ENCODE measurements around the gene ATF4. TPM values are rescaled to one million over a fixed set of nuclear protein-coding genes. Genes with fewer than 3 reads are reported as not detected.

Gene ATF4, protein sequence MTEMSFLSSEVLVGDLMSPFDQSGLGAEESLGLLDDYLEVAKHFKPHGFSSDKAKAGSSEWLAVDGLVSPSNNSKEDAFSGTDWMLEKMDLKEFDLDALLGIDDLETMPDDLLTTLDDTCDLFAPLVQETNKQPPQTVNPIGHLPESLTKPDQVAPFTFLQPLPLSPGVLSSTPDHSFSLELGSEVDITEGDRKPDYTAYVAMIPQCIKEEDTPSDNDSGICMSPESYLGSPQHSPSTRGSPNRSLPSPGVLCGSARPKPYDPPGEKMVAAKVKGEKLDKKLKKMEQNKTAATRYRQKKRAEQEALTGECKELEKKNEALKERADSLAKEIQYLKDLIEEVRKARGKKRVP
- 327 TPM for total RNA-seq
- long read RNA-seq, transcript ATF4-202 (3 exons, 1,419 nt), result major isoform, 86 of 127 reads
- long read RNA-seq, transcript ATF4-201 (2 exons, 2,019 nt), result minor isoform, 27 of 127 reads
- long read RNA-seq, partial matches to known transcripts, result 0 of 127 reads
- long read RNA-seq, other reads (novel, unspliced or antisense), result 14 of 127 reads

DNA sequence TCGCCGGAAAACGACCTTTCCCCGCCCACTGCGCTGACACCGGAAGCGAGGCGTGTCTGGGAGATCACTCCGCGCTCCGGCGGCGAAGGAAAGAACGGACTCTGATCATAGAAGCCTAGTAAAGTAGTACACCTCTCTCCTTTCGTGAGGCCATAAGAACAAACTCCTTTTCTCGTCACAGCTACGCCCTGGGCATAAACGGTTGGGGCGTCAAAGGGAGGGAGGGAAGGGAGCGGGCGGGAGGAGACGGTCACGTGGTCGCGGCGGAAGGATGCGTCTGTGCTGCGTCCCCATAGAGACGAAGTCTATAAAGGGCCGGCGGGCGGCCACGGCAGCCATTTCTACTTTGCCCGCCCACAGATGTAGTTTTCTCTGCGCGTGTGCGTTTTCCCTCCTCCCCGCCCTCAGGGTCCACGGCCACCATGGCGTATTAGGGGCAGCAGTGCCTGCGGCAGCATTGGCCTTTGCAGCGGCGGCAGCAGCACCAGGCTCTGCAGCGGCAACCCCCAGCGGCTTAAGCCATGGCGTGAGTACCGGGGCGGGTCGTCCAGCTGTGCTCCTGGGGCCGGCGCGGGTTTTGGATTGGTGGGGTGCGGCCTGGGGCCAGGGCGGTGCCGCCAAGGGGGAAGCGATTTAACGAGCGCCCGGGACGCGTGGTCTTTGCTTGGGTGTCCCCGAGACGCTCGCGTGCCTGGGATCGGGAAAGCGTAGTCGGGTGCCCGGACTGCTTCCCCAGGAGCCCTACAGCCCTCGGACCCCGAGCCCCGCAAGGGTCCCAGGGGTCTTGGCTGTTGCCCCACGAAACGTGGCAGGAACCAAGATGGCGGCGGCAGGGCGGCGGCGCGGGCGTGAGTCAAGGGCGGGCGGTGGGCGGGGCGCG is at the start of gene ATF4:
Gene ATF4 (plus strand): TSS at position 337 of the 880 bp plus-strand sequence. CDS start 884 bp downstream, outside the sequence.
- peaks cover 54% of the 10 kb centered on the region for H3K4me1 ChIP-seq
- H3K4me3 ChIP-seq, result peak within 1 kb of the TSS; percentile 100
- no peaks in the 10 kb centered on the region for H3K27me3 ChIP-seq
- peak; percentile 95 for DNase-seq
- H3K9me3 ChIP-seq, result no peaks in the 10 kb centered on the region
- H3K27ac ChIP-seq, result peak within 1 kb of the TSS; percentile 100
- H3K36me3 ChIP-seq, result peaks cover 60% of the 10 kb centered on the region
- peak; percentile 74 for ATAC-seq
- intact Hi-C loops (cut with DNase I), result no loop called here
- TF ChIP-seq, protein P1, sequence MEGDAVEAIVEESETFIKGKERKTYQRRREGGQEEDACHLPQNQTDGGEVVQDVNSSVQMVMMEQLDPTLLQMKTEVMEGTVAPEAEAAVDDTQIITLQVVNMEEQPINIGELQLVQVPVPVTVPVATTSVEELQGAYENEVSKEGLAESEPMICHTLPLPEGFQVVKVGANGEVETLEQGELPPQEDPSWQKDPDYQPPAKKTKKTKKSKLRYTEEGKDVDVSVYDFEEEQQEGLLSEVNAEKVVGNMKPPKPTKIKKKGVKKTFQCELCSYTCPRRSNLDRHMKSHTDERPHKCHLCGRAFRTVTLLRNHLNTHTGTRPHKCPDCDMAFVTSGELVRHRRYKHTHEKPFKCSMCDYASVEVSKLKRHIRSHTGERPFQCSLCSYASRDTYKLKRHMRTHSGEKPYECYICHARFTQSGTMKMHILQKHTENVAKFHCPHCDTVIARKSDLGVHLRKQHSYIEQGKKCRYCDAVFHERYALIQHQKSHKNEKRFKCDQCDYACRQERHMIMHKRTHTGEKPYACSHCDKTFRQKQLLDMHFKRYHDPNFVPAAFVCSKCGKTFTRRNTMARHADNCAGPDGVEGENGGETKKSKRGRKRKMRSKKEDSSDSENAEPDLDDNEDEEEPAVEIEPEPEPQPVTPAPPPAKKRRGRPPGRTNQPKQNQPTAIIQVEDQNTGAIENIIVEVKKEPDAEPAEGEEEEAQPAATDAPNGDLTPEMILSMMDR (IDR thresholded peaks at IDR 0.05), result no peak

DNA sequence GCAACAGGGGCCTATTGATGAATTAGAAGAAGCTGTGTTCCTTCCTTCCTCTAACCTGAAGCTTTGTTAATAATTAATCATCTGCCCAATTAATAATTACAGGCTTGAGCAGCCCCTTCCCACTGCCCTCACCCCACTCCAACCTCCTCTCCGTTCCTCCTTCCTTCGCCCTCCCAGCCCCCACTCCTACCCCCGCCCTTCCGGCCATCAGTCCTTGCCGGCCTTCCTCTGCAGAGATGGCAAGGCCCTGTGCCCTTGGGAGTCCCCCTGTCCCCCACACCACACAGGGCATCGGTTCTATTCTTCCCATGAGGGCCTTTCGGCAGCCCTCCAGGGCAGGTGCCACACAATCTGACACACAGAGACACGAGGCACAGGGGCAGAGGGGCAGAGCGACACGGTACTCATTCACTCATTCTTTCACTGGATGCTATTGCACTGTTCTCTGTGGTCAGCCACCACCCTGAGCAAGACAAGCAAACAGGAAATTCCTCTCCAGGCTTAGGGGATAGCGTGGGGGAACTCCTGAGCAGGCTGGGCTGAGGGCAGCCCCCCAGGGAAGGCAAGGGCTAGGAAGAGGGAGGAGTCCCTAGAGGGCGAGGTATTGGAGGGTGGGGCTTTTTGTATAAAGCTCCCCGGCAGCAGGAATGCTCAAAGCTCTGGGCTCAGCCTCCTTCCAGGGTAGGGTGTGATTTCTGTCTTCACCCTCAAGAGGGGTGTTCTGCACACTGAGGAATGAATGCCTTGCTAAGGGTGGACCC is 48.8 kb upstream of the ATF4 start:
- TF ChIP-seq, protein P1 (IDR thresholded peaks at IDR 0.05), result no peak
- peak overlapping the region; percentile 9 for H3K4me3 ChIP-seq
- ATAC-seq, result peak; percentile 77
- H3K27ac ChIP-seq, result peak overlapping the region; percentile 77
- peaks cover 27% of the 10 kb centered on the region for H3K4me1 ChIP-seq
- H3K27me3 ChIP-seq, result no peaks in the 10 kb centered on the region
- DNase-seq, result peak; percentile 81
- no peaks in the 10 kb centered on the region for H3K9me3 ChIP-seq
- intact Hi-C loops (cut with DNase I), result no loop called here
- H3K36me3 ChIP-seq, result no peaks in the 10 kb centered on the region

DNA sequence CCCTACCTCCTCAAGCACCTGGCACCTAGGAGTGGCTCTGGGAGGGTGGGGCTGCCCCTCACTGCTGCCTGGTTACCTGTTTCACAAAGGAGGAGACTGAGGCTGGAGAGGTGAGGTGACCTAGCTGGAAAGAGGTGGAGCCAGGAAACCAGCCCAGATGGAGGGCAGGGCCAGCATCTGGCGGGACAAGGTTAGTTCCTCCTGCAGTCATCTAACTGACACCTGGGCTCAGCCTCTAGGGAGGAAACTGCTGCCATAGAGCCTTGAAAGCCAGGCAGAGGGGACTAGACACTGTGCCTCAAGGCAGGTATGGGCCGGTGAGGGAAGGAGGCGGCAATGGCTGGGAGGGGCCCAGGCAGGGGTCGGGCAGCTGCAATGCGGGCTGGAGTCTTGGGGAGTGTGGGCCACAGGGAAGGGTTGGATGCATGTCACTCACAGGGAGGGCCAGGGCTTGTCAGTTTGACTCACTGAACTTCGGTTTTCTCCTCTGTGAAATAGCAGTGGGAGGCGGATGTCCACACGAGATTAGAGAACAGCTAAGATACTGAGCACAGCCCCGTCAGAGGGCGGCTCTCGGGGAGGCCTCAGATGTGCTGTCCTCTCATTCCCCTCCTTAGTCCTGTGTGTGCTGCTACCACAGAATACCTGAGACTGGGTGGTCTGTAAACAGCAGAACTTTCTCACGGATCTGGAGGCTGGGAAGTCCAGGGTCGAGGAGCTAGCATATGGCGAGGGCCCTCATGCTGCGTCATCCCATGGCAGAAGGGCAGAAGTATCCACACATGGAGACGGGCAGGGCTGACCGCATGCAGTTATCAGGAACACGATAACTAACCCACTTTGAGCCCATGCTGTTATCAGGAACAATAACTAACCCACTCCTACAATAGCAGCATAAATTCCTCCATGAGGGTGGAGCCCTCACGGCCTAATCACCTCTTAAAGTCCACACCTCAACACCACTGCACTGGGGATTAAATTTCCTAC is 47.5 kb upstream of the ATF4 start:
- Histone ChIP-seq H3K4me1 (peaks cover 27% of the 10 kb centered on the region), H3K9me3 (no peaks in the 10 kb centered on the region), H3K36me3 (no peaks in the 10 kb centered on the region), H3K4me3 (peak overlapping the region; percentile 10), H3K27me3 (no peaks in the 10 kb centered on the region), H3K27ac (peak overlapping the region; percentile 77)
- ATAC-seq (peak; percentile 66), DNase-seq (peak; percentile 78)
- intact Hi-C loops (cut with DNase I), result no loop called here
- TF ChIP-seq, protein P1 (IDR thresholded peaks at IDR 0.05), result no peak

DNA sequence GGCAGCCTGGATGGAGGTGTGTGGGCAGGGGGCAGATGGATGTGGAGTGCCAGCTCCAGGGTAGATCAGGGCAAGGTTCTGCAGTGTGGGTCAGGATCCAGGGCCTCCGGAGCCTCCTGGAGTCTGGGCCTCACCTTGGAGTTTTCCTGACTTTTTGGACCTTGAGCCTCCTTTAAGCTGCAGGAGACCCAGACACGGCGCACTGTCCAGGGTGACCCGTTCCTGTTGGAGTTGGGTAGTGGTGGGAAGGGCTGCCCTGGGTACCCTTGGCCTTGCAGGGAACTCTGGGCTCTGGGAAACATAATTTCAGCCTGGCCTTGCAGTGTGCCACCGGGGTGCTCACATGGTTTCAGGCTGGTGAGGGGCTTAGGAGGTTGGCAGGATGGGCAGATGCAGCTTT is 46.5 kb upstream of the ATF4 start:
- Histone ChIP-seq H3K27me3 (no peaks in the 10 kb centered on the region), H3K4me3 (no peak overlapping the region), H3K9me3 (no peaks in the 10 kb centered on the region), H3K4me1 (peaks cover 27% of the 10 kb centered on the region), H3K36me3 (no peaks in the 10 kb centered on the region), H3K27ac (no peak overlapping the region)
- ATAC-seq (no peak), DNase-seq (no peak)
- TF ChIP-seq, protein P1 (IDR thresholded peaks at IDR 0.05), result no peak
- intact Hi-C loops (cut with DNase I), result no loop called here

All from upper lobe of right lung (tissue), 1 donor.